Effector memory CD8-positive, alpha-beta T cell (primary cell): Measurements from ENCODE around the gene ARID1B.
"Not testable (repeated sequence)": the region's sequence is repeated elsewhere in the genome, so short reads cannot be mapped to it uniquely, and the experiment has no call there.

ENCODE experiments used
- ATAC-seq: fragments of 150-1000 bp; cut with Tn5 transposase; replicated peaks from 2 replicates; pipeline ENCODE4 v1.10.0; 2021; ENCODE audit warnings: mild to moderate bottlenecking, moderate library complexity
- DNase-seq, 3 experiments: peaks; one replicate each; pipeline ENCODE4 v3.0.0; 2021
- H3K27ac Mint-ChIP-seq, 2 donors: one replicate each; pipeline ENCODE4 v1.8.0; 2022; ENCODE audit warnings: mild to moderate bottlenecking in 2 of 2, mixed read lengths in 2 of 2, moderate library complexity in 2 of 2
- H3K27me3 Mint-ChIP-seq, 2 donors: one replicate each; pipeline ENCODE4 v1.8.0; 2022; ENCODE audit warnings: mixed read lengths in 2 of 2
- H3K36me3 Mint-ChIP-seq: one replicate; pipeline ENCODE4 v1.8.0; 2022; ENCODE audit warnings: mild to moderate bottlenecking, moderate library complexity, mixed read lengths; ENCODE audit not compliant: insufficient read depth
- H3K4me1 Mint-ChIP-seq, 2 donors: one replicate each; pipeline ENCODE4 v1.8.0; 2022; ENCODE audit warnings: low read depth in 2 of 2, mixed read lengths in 2 of 2
- H3K4me3 Mint-ChIP-seq, 2 donors: one replicate each; pipeline ENCODE4 v1.8.0; 2022; ENCODE audit warnings: mild to moderate bottlenecking in 2 of 2, mixed read lengths in 2 of 2, moderate library complexity in 2 of 2
- H3K9me3 Mint-ChIP-seq, 2 donors: one replicate each; pipeline ENCODE4 v1.8.0; 2022; ENCODE audit warnings: mixed read lengths in 2 of 2

Gene ARID1B

GRCh38 chr6:157038610-157039009 lies 261.4 kb downstream of the ARID1B start:
- no peaks in the 10 kb centered on the region for H3K27me3 Mint-ChIP-seq
- H3K4me3 Mint-ChIP-seq = no peak overlapping the region
- DNase-seq = no peak
- H3K36me3 Mint-ChIP-seq = no peaks in the 10 kb centered on the region
- ATAC-seq = no peak
- H3K27ac Mint-ChIP-seq = no peak overlapping the region
- peaks cover 13 to 20% of the 10 kb centered on the region in 2 donors for H3K4me1 Mint-ChIP-seq
- H3K9me3 Mint-ChIP-seq = no peaks in the 10 kb centered on the region

DNA sequence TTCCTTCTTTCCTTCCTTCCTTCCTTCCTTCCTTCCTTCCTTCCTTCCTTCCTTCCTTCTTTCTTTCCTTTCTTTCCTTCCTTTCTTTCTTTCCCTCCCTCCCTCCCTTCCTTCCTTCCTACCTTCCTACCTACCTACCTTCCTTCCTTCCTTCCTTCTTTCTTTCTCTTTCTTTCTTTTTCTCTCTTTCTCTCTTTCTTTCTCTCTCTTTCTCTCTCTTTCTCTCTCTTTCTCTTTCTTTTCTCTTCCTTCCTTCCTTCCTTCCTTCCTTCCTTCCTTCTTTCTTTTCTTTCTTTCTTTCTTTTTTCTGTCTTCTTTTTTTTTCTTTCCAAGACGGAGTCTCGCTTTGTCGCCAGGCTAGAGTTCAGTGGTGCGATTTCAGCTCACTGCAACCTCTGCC lies 262.5 kb downstream of the ARID1B start:
- Mint-ChIP-seq H3K4me1 (peaks cover 8 to 11% of the 10 kb centered on the region in 2 donors), H3K27ac (peak overlapping the region in 1 of 2 donors; percentile 15)
- H3K36me3 Mint-ChIP-seq, DNase-seq, H3K27me3 Mint-ChIP-seq, H3K9me3 Mint-ChIP-seq, H3K4me3 Mint-ChIP-seq, ATAC-seq: not testable (repeated sequence)

DNA sequence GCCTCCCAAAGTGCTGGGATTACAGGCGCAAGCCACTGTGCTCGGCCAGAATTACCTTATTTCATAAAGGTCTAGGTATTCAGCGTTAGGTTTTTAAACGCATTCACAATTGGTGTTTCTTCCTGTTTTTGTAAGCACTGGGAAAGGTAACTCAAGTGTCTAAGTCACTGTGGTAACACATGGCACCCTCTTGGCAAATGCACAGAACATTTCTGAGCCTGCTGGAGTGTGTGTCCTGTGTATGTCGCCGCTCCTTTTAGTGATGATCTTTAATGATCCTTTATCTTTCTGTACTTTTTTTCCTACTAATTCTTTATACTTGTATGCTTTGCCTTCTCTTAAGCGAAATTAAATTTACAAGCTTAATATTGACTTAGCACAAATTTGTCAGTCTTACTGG lies 263.0 kb downstream of the ARID1B start:
- Mint-ChIP-seq H3K9me3 (no peaks in the 10 kb centered on the region), H3K4me3 (no peak overlapping the region), H3K27me3 (no peaks in the 10 kb centered on the region), H3K27ac (no peak overlapping the region), H3K36me3 (no peaks in the 10 kb centered on the region), H3K4me1 (peaks cover 7 to 10% of the 10 kb centered on the region in 2 donors)
- ATAC-seq (no peak), DNase-seq (no peak)

DNA sequence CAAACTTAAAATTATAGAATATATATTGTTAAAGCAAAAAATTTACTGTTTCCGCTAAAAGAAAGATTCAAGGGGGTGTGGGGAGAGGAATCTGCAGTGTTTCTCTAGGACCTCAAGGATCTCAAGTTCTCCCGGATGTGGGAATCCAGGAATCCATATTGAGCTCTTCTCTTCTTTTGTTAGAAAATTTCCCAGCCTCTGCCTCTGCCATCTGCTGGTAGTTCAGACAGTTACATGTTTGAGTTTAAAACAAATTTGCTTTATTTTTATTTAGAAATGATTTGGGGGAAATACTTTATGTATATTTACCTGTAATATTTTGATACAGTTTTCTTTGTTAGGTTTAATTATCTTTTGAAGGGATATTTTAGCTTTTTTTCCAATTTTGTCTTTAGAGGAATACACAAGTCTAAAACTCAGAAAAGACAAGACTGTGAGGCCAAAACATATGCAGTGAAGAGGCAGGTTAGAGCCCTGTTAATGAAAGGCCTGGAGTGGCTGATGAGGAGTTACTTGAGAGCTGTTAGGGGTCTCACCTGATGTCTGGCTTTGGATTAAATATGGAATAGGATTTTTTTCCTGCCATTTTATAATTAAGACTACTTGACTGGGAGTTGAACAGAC lies 268.8 kb downstream of the ARID1B start:
- DNase-seq = no peak
- no peak overlapping the region for H3K27ac Mint-ChIP-seq
- ATAC-seq = no peak
- H3K4me1 Mint-ChIP-seq = peaks cover 13 to 15% of the 10 kb centered on the region in 2 donors
- H3K27me3 Mint-ChIP-seq = no peaks in the 10 kb centered on the region
- no peaks in the 10 kb centered on the region for H3K36me3 Mint-ChIP-seq
- no peak overlapping the region for H3K4me3 Mint-ChIP-seq
- H3K9me3 Mint-ChIP-seq = no peaks in the 10 kb centered on the region

DNA sequence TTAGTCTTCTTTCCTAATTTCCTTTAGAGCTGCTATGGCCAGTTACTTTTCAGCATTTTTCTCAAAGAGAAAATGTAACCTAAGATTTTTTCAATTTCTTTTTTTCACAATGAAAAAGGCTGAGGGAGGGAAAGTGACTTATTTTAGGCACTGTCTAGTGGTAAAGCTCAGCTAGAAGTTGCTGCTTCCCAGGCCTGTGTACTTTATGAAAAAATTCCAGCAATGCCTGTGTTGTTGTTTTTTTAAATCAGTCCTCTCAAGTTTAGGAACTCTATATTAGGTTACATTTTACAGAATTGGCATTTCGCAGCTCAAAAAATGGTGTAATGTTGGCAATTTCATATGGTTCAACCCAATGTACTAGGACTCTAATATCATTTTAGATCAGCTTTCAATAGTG lies 269.6 kb downstream of the ARID1B start:
- no peaks in the 10 kb centered on the region for H3K9me3 Mint-ChIP-seq
- DNase-seq (no peak), ATAC-seq (no peak)
- peaks cover 10 to 14% of the 10 kb centered on the region in 2 donors for H3K4me1 Mint-ChIP-seq
- no peak overlapping the region for H3K4me3 Mint-ChIP-seq
- no peaks in the 10 kb centered on the region for H3K27me3 Mint-ChIP-seq
- H3K36me3 Mint-ChIP-seq = no peaks in the 10 kb centered on the region
- peak overlapping the region in 1 of 2 donors; percentile 28 for H3K27ac Mint-ChIP-seq

GRCh38 chr6:157047328-157047727 lies 270.1 kb downstream of the ARID1B start:
- no peaks in the 10 kb centered on the region for H3K9me3 Mint-ChIP-seq
- H3K4me3 Mint-ChIP-seq = no peak overlapping the region
- H3K4me1 Mint-ChIP-seq = peaks cover 7 to 12% of the 10 kb centered on the region in 2 donors
- no peak for DNase-seq
- peak overlapping the region in 1 of 2 donors; percentile 28 for H3K27ac Mint-ChIP-seq
- H3K27me3 Mint-ChIP-seq = no peaks in the 10 kb centered on the region
- ATAC-seq = no peak
- no peaks in the 10 kb centered on the region for H3K36me3 Mint-ChIP-seq

DNA sequence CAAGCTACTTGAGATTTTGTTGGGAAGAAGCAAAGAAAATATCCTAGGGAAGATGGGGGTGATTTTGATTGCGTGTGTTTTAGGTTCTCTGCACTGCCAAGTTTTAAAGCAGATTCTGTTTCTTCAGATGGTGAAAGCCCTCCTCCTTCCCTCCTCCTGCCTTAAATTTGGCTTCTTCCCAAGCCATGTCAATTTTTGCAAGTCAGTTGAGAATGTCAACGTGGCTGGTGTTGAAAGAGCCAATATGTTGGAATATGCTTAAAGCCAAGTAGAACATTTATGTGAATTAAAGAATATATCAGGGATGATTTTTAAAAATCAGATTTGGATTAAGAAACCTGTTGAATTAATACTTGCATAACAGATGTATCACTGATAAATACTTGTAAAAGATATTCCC lies 270.8 kb downstream of the ARID1B start:
- Mint-ChIP-seq H3K9me3 (no peaks in the 10 kb centered on the region), H3K4me1 (peaks cover 7 to 12% of the 10 kb centered on the region in 2 donors), H3K27ac (peak overlapping the region in 1 of 2 donors; percentile 28), H3K4me3 (no peak overlapping the region), H3K27me3 (no peaks in the 10 kb centered on the region), H3K36me3 (no peaks in the 10 kb centered on the region)
- DNase-seq (no peak), ATAC-seq (no peak)

- Mint-ChIP-seq H3K27ac (no peak overlapping the region), H3K27me3 (no peaks in the 10 kb centered on the region), H3K9me3 (no peaks in the 10 kb centered on the region), H3K36me3 (no peaks in the 10 kb centered on the region), H3K4me1 (peaks cover 11 to 12% of the 10 kb centered on the region in 2 donors), H3K4me3 (no peak overlapping the region)
- DNase-seq = no peak
- ATAC-seq = no peak
Measured at GRCh38 chr6:157049133-157049532, 272.0 kb downstream of the ARID1B start.

DNA sequence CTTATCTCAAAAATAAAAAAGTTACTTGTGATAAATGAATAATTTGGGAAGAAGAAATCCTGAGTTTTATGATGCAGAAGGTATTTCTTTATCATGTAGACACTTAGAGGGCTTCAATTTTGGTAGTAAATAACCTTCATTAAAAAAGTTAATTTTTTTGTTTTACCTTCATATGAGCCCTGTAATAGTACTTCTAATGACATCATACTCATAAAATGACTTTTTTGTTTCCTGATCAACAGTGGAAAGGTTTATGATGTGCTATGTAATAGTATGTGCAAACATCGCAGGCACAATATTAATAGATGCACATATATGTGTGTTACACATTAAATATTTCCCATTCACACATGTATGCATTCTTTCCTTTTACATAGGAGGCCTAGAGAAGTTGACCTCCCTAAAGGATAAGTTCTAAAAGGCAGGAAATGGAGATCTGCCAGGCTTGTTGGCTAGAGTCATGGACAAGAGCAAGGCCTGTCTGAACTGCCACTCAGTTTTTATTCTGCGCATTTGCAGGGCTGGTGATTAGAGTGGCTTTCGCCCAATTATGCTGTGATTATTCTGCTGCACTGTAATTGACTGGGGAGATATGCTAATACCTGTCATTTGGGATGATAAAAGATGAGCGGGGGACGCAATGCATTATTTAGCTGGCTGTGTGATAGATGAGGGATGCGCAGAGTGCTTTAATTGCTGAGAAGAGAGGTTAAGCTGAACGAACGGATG lies 273.5 kb downstream of the ARID1B start:
- Mint-ChIP-seq H3K4me1 (peaks cover 20 to 24% of the 10 kb centered on the region in 2 donors), H3K27ac (no peak overlapping the region), H3K36me3 (peaks cover 7% of the 10 kb centered on the region), H3K27me3 (no peaks in the 10 kb centered on the region), H3K4me3 (no peak overlapping the region), H3K9me3 (no peaks in the 10 kb centered on the region)
- ATAC-seq (no peak), DNase-seq (no peak)

- Mint-ChIP-seq H3K9me3 (no peaks in the 10 kb centered on the region), H3K27ac (peak overlapping the region; percentile 90 to 95), H3K4me1 (peaks cover 32 to 45% of the 10 kb centered on the region in 2 donors), H3K36me3 (peaks cover 10% of the 10 kb centered on the region), H3K4me3 (peak overlapping the region; percentile 59 to 75), H3K27me3 (no peaks in the 10 kb centered on the region)
- DNase-seq = peak; percentile 37 to 44 (median 40)
- ATAC-seq = peak; percentile 96
Measured at GRCh38 chr6:157054531-157054979, 277.4 kb downstream of the ARID1B start.

DNA sequence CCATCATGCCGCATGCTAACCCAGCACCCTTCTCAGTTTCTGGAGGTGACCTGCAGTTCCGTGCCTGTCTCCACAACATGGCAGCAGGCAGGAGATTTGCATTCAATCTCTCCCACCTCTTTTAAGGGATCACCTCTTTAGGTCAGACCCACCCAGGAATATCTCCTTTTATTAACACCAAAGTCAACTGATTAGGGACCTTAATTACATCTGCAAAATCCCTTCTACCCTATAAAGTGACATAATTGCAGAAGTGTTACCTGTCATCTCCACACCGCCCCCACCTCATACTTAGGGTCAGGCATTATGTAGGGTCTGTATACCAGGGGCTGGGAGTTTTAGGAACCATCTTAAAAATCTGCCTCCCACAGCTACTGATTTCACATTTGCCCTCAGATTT lies 278.7 kb downstream of the ARID1B start:
- H3K9me3 Mint-ChIP-seq = no peaks in the 10 kb centered on the region
- peak overlapping the region; percentile 39 to 59 for H3K4me3 Mint-ChIP-seq

GRCh38 chr6:157056275-157056674 lies 279.1 kb downstream of the ARID1B start:
- ATAC-seq (no peak), DNase-seq (no peak)
- H3K9me3 Mint-ChIP-seq = no peaks in the 10 kb centered on the region
- peak overlapping the region; percentile 39 to 59 for H3K4me3 Mint-ChIP-seq
- peaks cover 10% of the 10 kb centered on the region for H3K36me3 Mint-ChIP-seq
- H3K27me3 Mint-ChIP-seq = no peaks in the 10 kb centered on the region
- peaks cover 30 to 55% of the 10 kb centered on the region in 2 donors for H3K4me1 Mint-ChIP-seq
- peak overlapping the region; percentile 90 to 95 for H3K27ac Mint-ChIP-seq

More for the DNA sequence above, 278.7 kb downstream of the ARID1B start:
- H3K36me3 Mint-ChIP-seq = peaks cover 10% of the 10 kb centered on the region
- DNase-seq (no peak), ATAC-seq (no peak)
- peaks cover 31 to 54% of the 10 kb centered on the region in 2 donors for H3K4me1 Mint-ChIP-seq
- H3K27ac Mint-ChIP-seq = peak overlapping the region; percentile 90 to 95
- no peaks in the 10 kb centered on the region for H3K27me3 Mint-ChIP-seq

- Mint-ChIP-seq H3K36me3 (peaks cover 13% of the 10 kb centered on the region), H3K27ac (peak overlapping the region; percentile 50 to 86), H3K27me3 (no peaks in the 10 kb centered on the region), H3K4me3 (no peak overlapping the region), H3K4me1 (peaks cover 28 to 54% of the 10 kb centered on the region in 2 donors), H3K9me3 (no peaks in the 10 kb centered on the region)
- no peak for ATAC-seq
- no peak for DNase-seq
Measured at GRCh38 chr6:157058574-157058973, 281.4 kb downstream of the ARID1B start.

GRCh38 chr6:157059781-157060180 lies 282.6 kb downstream of the ARID1B start:
- no peaks in the 10 kb centered on the region for H3K9me3 Mint-ChIP-seq
- H3K4me1 Mint-ChIP-seq = peaks cover 26 to 43% of the 10 kb centered on the region in 2 donors
- ATAC-seq = no peak
- H3K4me3 Mint-ChIP-seq = no peak overlapping the region
- no peaks in the 10 kb centered on the region for H3K27me3 Mint-ChIP-seq
- peak overlapping the region in 1 of 2 donors; percentile 86 for H3K27ac Mint-ChIP-seq
- DNase-seq = no peak
- peaks cover 8% of the 10 kb centered on the region for H3K36me3 Mint-ChIP-seq
